PFSK-1 (cell line): ENCODE measurements around the gene FBXO8.

Experiments
- FOXP2 ChIP-seq: optimal IDR thresholded peaks from 2 replicates; pipeline ENCODE3; 2011; ENCODE audit warnings: borderline replicate concordance, control low read depth, inconsistent platforms; ENCODE audit not compliant: insufficient read depth; ENCODE audit errors: extremely low read length, extremely low read depth
- POLR2AphosphoS5 ChIP-seq: IDR thresholded peaks from 2 replicates; pipeline ENCODE4 v1.6.1; 2012; ENCODE audit warnings: low read depth, mild to moderate bottlenecking, control low read depth, low read length, moderate library complexity
- REST ChIP-seq, 2 experiments: IDR thresholded peaks; 2 replicates each; pipeline versions ENCODE4 v1.6.1 to v1.8.0; 2011 to 2012; ENCODE audit warnings: low read depth in 2 of 2, low read length in 2 of 2, control low read depth in 1 of 2, inconsistent platforms in 1 of 2, mild to moderate bottlenecking in 1 of 2, moderate library complexity in 1 of 2; ENCODE audit not compliant: insufficient read depth in 1 of 2
- SIN3A ChIP-seq: IDR thresholded peaks from 2 replicates; pipeline ENCODE4 v1.6.1; 2012; ENCODE audit warnings: mild to moderate bottlenecking, low read length, moderate library complexity, borderline replicate concordance; ENCODE audit not compliant: insufficient read depth
- TAF1 ChIP-seq: IDR thresholded peaks from 2 replicates; pipeline ENCODE4 v1.6.1; 2012; ENCODE audit warnings: low read length, control low read depth, borderline replicate concordance; ENCODE audit not compliant: insufficient read depth

The FBXO8 gene

GRCh38 chr4:174212061-174212460, 71.4 kb downstream of the FBXO8 start:
- no peak for TF ChIP-seq TAF1
- no peak for TF ChIP-seq SIN3A
- TF ChIP-seq REST (IDR thresholded peaks at IDR 0.05; ENCODE audit: insufficient read depth in 1 of 2, low read depth in 2 of 2, low read length in 2 of 2): no peak
- no peak for TF ChIP-seq POLR2AphosphoS5
- no peak for TF ChIP-seq FOXP2

GRCh38 chr4:174211622-174212044, 71.8 kb downstream of the FBXO8 start:
- TF ChIP-seq SIN3A: no peak
- no peak for TF ChIP-seq TAF1
- no peak for TF ChIP-seq REST (IDR thresholded peaks at IDR 0.05; ENCODE audit: insufficient read depth in 1 of 2, low read depth in 2 of 2, low read length in 2 of 2)
- TF ChIP-seq POLR2AphosphoS5: no peak
- TF ChIP-seq FOXP2: no peak

GRCh38 chr4:174210952-174211490, 72.4 kb downstream of the FBXO8 start:
- TF ChIP-seq REST (IDR thresholded peaks at IDR 0.05; ENCODE audit: insufficient read depth in 1 of 2, low read depth in 2 of 2, low read length in 2 of 2) (no peak), TAF1 (no peak), POLR2AphosphoS5 (no peak), FOXP2 (no peak), SIN3A (no peak)

- TF ChIP-seq REST (IDR thresholded peaks at IDR 0.05; ENCODE audit: insufficient read depth in 1 of 2, low read depth in 2 of 2, low read length in 2 of 2) (no peak), POLR2AphosphoS5 (no peak), SIN3A (no peak)
Observed at GRCh38 chr4:174210354-174210753, 73.1 kb downstream of the FBXO8 start.

- TF ChIP-seq SIN3A (no peak), POLR2AphosphoS5 (no peak), TAF1 (no peak), REST (IDR thresholded peaks at IDR 0.05; ENCODE audit: insufficient read depth in 1 of 2, low read depth in 2 of 2, low read length in 2 of 2) (no peak), FOXP2 (no peak)
Observed at GRCh38 chr4:174209341-174209740, 74.1 kb downstream of the FBXO8 start.
